Body of pancreas (tissue), 4 donors: ENCODE results near the gene OGFR.

Source experiments
- POLR2A ChIP-seq, 3 donors: fragments of 450-650 bp; IDR thresholded peaks; one replicate each; pipeline ENCODE4 v1.6.1; 2016; ENCODE audit warnings: antibody characterized with exemption in 3 of 3, mild to moderate bottlenecking in 2 of 3
- TF ChIP-seq, protein P1 (sequence below), 7 experiments: fragments of 450-650 bp in 4 of 7; fragments of 200-600 bp in 3 of 7; sonication (generic) in 3 of 7; IDR thresholded peaks; one replicate each; pipeline ENCODE4 v1.5.1; 2016 to 2019; ENCODE audit warnings: antibody characterized with exemption in 7 of 7

DNA sequence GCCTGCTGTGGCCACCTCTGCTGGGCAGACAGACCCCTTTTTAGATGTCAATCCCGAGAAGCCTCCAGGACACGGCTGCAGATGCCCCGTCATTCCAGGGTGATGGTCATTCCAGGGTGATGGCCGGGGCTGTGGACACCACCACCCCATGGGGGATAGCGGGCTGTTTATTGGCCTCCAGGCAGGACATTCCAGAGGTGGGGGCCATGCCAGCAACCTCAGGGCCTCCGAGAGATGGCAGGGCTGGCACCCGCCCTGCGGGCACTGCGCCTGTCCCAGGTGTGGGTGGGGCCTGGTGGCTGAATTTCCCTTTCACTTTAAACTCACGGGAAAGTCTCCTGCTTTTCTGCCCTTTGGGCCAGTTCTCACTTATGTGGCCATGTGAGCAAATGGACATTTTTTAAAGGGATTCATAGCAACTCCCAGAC lies 26.7 kb downstream of the OGFR start:
- no peak for TF ChIP-seq POLR2A (IDR thresholded peaks at IDR 0.05)
- TF ChIP-seq, protein P1, sequence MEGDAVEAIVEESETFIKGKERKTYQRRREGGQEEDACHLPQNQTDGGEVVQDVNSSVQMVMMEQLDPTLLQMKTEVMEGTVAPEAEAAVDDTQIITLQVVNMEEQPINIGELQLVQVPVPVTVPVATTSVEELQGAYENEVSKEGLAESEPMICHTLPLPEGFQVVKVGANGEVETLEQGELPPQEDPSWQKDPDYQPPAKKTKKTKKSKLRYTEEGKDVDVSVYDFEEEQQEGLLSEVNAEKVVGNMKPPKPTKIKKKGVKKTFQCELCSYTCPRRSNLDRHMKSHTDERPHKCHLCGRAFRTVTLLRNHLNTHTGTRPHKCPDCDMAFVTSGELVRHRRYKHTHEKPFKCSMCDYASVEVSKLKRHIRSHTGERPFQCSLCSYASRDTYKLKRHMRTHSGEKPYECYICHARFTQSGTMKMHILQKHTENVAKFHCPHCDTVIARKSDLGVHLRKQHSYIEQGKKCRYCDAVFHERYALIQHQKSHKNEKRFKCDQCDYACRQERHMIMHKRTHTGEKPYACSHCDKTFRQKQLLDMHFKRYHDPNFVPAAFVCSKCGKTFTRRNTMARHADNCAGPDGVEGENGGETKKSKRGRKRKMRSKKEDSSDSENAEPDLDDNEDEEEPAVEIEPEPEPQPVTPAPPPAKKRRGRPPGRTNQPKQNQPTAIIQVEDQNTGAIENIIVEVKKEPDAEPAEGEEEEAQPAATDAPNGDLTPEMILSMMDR (IDR thresholded peaks at IDR 0.05), result no peak
